Measurements from ENCODE around the gene SHROOM2. TPM values are rescaled to one million over a fixed set of nuclear protein-coding genes. Genes with fewer than 3 reads are reported as not detected.

The SHROOM2 gene
- total and polyA plus RNA-seq, 9 of the 15 experiments (the other 6 are each of a cell fraction or from before 2014, with no cell fraction given): not detected

DNA sequence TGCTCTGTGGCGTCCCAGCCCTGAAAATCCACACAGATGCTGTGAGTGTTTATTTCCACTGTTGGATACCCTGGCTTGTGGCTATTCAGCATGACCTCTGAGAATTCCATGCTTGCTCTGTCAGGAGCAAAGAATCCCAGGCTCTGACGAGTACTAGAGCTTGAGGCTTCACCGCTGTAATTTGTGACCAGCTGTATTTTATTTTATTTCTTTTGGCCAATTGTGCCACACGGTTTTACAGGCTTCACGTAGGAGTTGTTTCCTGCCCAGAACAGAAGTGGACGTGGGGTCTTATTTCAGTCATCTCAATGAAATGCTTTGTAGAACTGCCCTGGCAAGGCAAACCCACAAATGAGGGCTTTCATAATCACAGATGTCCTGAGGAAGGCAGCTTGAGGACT, 111.5 kb downstream of the SHROOM2 start:
- Histone ChIP-seq H3K9me1 (ENCODE audit: control insufficient read depth, insufficient read depth, low read length) (no peaks in the 10 kb centered on the region), H3K27me3 (ENCODE audit: control insufficient read depth in 2 of 2, insufficient read depth in 2 of 2, low read length in 2 of 2) (peaks cover 5 to 34% of the 10 kb centered on the region in 2 experiments; a peak in 4 of 5 replicates), H3K9ac (ENCODE audit: insufficient read depth in 1 of 2, low read depth in 2 of 2, low read length in 2 of 2) (no peak overlapping the region), H3K9me3 (replicated peaks; ENCODE audit: control insufficient read depth, insufficient read depth, low read depth, low read length) (no peaks in the 10 kb centered on the region), H4K20me1 (replicated peaks; ENCODE audit: control insufficient read depth, insufficient read depth, low read length) (no peaks in the 10 kb centered on the region), H3K79me2 (ENCODE audit: control insufficient read depth, insufficient read depth, low read length) (no peaks in the 10 kb centered on the region), H3K4me2 (ENCODE audit: insufficient read depth, low read length) (no peak overlapping the region), H3K27ac (ENCODE audit: extremely low read depth, low read depth, low read length) (no peak overlapping the region), H2AFZ (ENCODE audit: low read depth, low read length) (no peak overlapping the region), H3K4me1 (replicated peaks in 1 of 2; ENCODE audit: control insufficient read depth in 2 of 2, insufficient read depth in 2 of 2, low read length in 2 of 2) (peaks cover 0 to 10% of the 10 kb centered on the region in 2 experiments; a peak in 2 of 5 replicates), H3K4me3 (no peak overlapping the region), H3K36me3 (ENCODE audit: control insufficient read depth, insufficient read depth, low read length) (no peaks in the 10 kb centered on the region)
- WGBS (ENCODE audit: insufficient coverage, low coverage, missing lambda C conversion rate): 0% methylated on average over 6 of the region's 6 CpGs
- ATAC-seq: no peak
- DNase-seq (ENCODE audit: extremely low read depth in 1 of 4, low spot score in 3 of 4): no peak
- TF ChIP-seq, protein P1, sequence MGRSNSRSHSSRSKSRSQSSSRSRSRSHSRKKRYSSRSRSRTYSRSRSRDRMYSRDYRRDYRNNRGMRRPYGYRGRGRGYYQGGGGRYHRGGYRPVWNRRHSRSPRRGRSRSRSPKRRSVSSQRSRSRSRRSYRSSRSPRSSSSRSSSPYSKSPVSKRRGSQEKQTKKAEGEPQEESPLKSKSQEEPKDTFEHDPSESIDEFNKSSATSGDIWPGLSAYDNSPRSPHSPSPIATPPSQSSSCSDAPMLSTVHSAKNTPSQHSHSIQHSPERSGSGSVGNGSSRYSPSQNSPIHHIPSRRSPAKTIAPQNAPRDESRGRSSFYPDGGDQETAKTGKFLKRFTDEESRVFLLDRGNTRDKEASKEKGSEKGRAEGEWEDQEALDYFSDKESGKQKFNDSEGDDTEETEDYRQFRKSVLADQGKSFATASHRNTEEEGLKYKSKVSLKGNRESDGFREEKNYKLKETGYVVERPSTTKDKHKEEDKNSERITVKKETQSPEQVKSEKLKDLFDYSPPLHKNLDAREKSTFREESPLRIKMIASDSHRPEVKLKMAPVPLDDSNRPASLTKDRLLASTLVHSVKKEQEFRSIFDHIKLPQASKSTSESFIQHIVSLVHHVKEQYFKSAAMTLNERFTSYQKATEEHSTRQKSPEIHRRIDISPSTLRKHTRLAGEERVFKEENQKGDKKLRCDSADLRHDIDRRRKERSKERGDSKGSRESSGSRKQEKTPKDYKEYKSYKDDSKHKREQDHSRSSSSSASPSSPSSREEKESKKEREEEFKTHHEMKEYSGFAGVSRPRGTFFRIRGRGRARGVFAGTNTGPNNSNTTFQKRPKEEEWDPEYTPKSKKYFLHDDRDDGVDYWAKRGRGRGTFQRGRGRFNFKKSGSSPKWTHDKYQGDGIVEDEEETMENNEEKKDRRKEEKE (IDR thresholded peaks at IDR 0.05; ENCODE audit: borderline replicate concordance in 1 of 2, control insufficient read depth in 1 of 2, low read depth in 2 of 2, low read length in 1 of 2): no peak
- no peak for TF ChIP-seq ZNF445 (CRISPR knock-in tag; IDR thresholded peaks at IDR 0.05; ENCODE audit: low read depth)
- no peak for TF ChIP-seq MEF2D (tag; conservative IDR thresholded peaks at IDR 0.05; ENCODE audit: low read depth)
- TF ChIP-seq, protein P2, sequence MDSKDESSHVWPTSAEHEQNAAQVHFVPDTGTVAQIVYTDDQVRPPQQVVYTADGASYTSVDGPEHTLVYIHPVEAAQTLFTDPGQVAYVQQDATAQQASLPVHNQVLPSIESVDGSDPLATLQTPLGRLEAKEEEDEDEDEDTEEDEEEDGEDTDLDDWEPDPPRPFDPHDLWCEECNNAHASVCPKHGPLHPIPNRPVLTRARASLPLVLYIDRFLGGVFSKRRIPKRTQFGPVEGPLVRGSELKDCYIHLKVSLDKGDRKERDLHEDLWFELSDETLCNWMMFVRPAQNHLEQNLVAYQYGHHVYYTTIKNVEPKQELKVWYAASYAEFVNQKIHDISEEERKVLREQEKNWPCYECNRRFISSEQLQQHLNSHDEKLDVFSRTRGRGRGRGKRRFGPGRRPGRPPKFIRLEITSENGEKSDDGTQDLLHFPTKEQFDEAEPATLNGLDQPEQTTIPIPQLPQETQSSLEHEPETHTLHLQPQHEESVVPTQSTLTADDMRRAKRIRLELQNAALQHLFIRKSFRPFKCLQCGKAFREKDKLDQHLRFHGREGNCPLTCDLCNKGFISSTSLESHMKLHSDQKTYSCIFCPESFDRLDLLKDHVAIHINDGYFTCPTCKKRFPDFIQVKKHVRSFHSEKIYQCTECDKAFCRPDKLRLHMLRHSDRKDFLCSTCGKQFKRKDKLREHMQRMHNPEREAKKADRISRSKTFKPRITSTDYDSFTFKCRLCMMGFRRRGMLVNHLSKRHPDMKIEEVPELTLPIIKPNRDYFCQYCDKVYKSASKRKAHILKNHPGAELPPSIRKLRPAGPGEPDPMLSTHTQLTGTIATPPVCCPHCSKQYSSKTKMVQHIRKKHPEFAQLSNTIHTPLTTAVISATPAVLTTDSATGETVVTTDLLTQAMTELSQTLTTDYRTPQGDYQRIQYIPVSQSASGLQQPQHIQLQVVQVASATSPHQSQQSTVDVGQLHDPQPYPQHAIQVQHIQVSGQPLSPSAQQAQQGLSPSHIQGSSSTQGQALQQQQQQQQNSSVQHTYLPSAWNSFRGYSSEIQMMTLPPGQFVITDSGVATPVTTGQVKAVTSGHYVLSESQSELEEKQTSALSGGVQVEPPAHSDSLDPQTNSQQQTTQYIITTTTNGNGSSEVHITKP (IDR thresholded peaks at IDR 0.05; ENCODE audit: partially characterized antibody): no peak
- TF ChIP-seq RBFOX2 (IDR thresholded peaks at IDR 0.05; ENCODE audit: low read depth, low read length): no peak
- no peak for TF ChIP-seq GATA2 (CRISPR knock-in tag; IDR thresholded peaks at IDR 0.05)
- no peak for TF ChIP-seq MEF2A (IDR thresholded peaks at IDR 0.05; ENCODE audit: control insufficient read depth, low read depth, low read length)
- no peak for TF ChIP-seq ZNF766 (CRISPR knock-in tag; conservative IDR thresholded peaks at IDR 0.05)
- no peak for TF ChIP-seq DIDO1 (tag; IDR thresholded peaks at IDR 0.05; ENCODE audit: low read depth)
- no peak for TF ChIP-seq NFRKB (IDR thresholded peaks at IDR 0.05; ENCODE audit: low read depth)
- TF ChIP-seq FOXJ3 (CRISPR knock-in tag; IDR thresholded peaks at IDR 0.05): no peak
- no peak for TF ChIP-seq ZNF174 (CRISPR knock-in tag; IDR thresholded peaks at IDR 0.05)
- TF ChIP-seq EP400 (IDR thresholded peaks at IDR 0.05): no peak
- no TSS peak for BruUV-seq (replicated peaks)
- POLR2A ChIA-PET: no interaction called here
- intact Hi-C loops (cut with micrococcal nuclease) (no loop called here), in situ Hi-C loops (cut with MboI) (loop anchor here (25.0 kb wide), 1 partner anchor 215 kb away; no protein-coding TSS in a partner anchor)
- CTCF ChIA-PET (ENCODE audit: low intra/inter-chr PET ratio): no interaction called here
- no peak for FAIRE-seq
